Caco-2 (cell line): Measurements from ENCODE around the gene ARPP21. TPM values are rescaled to one million over a fixed set of nuclear protein-coding genes. Genes with fewer than 3 reads are reported as not detected.

Experiments
- BruUV-seq: library from RNA; stranded (reverse); fragments of 400-500 nt; replicated peaks from 2 replicates; lab custom pipeline; 2021; lab: Mats Ljungman, UMichigan
- CTCF ChIA-PET: fragments of 300-600 bp; sonication (Branson Sonifier 250); formaldehyde crosslinking; loops from one replicate; lab custom pipeline; 2022; ENCODE audit warnings: antibody characterized with exemption; lab: Charles Lee
- POLR2A ChIA-PET: fragments of 300-600 bp; sonication (Branson Sonifier 250); formaldehyde crosslinking; loops from one replicate; lab custom pipeline; 2022; ENCODE audit warnings: antibody characterized with exemption; lab: Charles Lee
- DNase-seq, 2 experiments: peaks; one replicate each; pipeline versions ENCODE4 v3.0.0 to v3.0.0-alpha.2; 2020 to 2022
- H3K27me3 ChIP-seq: replicated peaks from 2 replicates; pipeline ENCODE4 v1.6.0; 2011; ENCODE audit warnings: low read length; ENCODE audit not compliant: control insufficient read depth, insufficient read depth
- H3K36me3 ChIP-seq: 2 replicates; pipeline ENCODE4 v1.5.1; 2011; ENCODE audit warnings: low read length; ENCODE audit not compliant: control insufficient read depth, insufficient read depth
- H3K4me1 ChIP-seq: fragments of 250-450 bp; sonication (Bioruptor Pico); 2 replicates; pipeline ENCODE4 v1.5.1; 2020; ENCODE audit warnings: mild to moderate bottlenecking
- H3K4me3 ChIP-seq: 2 replicates; pipeline ENCODE4 v1.5.1; 2011; ENCODE audit warnings: low read depth, mild to moderate bottlenecking, control low read depth, low read length
- H3K9me3 ChIP-seq: fragments of 250-450 bp; sonication (Bioruptor Pico); 2 replicates; pipeline ENCODE4 v1.5.1; 2020; ENCODE audit warnings: mild to moderate bottlenecking, moderate library complexity
- H3K27ac Mint-ChIP-seq: one replicate; pipeline ENCODE4 v1.8.0; 2022; ENCODE audit warnings: mixed read lengths; ENCODE audit not compliant: unreplicated experiment
- H3K27me3 Mint-ChIP-seq: one replicate; pipeline ENCODE4 v1.8.0; 2022; ENCODE audit warnings: mixed read lengths; ENCODE audit not compliant: insufficient read depth, unreplicated experiment
- H3K36me3 Mint-ChIP-seq: one replicate; pipeline ENCODE4 v1.8.0; 2022; ENCODE audit warnings: mild to moderate bottlenecking, mixed read lengths; ENCODE audit not compliant: insufficient read depth, unreplicated experiment
- H3K4me1 Mint-ChIP-seq: one replicate; pipeline ENCODE4 v1.8.0; 2022; ENCODE audit warnings: low read depth, mixed read lengths; ENCODE audit not compliant: unreplicated experiment
- H3K4me3 Mint-ChIP-seq: one replicate; pipeline ENCODE4 v1.8.0; 2022; ENCODE audit warnings: mild to moderate bottlenecking, moderate library complexity, mixed read lengths; ENCODE audit not compliant: unreplicated experiment
- H3K9me3 Mint-ChIP-seq: one replicate; pipeline ENCODE4 v1.8.0; 2022; ENCODE audit warnings: mixed read lengths; ENCODE audit not compliant: unreplicated experiment
- CTCF ChIP-seq, 2 experiments: fragments of 200-600 bp in 1 of 2; IDR thresholded peaks; 1 replicate in 1 of 2; 2 replicates in 1 of 2; pipeline versions ENCODE4 v1.5.1 to v1.8.0; 2011 to 2022; ENCODE audit warnings: antibody characterized with exemption in 1 of 2, control low read depth in 1 of 2, inconsistent platforms in 1 of 2, low read depth in 1 of 2, low read length in 1 of 2, mild to moderate bottlenecking in 1 of 2, moderate library complexity in 1 of 2; ENCODE audit not compliant: insufficient read depth in 1 of 2, severe bottlenecking in 1 of 2, unreplicated experiment in 1 of 2
- intact Hi-C: fragments of 100-400 bp; cut with micrococcal nuclease; formaldehyde crosslinking; loops from one replicate; pipeline ENCODE4 v1.10.0; 2022; ENCODE audit not compliant: unreplicated experiment
- total RNA-seq: library from RNA; stranded (reverse); gene quantifications from 2 replicates; pipeline ENCODE4 v1.2.3, GENCODE V29; 2022

Gene ARPP21
- total RNA-seq, 1 experiment from 2014 or later = not detected

GRCh38 chr3:35596335-35596995 is 42.9 kb upstream of the ARPP21 start:
- no peaks in the 10 kb centered on the region for H3K9me3 ChIP-seq
- no peaks in the 10 kb centered on the region for H3K4me1 Mint-ChIP-seq
- no peaks in the 10 kb centered on the region for H3K9me3 Mint-ChIP-seq
- H3K4me3 Mint-ChIP-seq = no peak overlapping the region
- CTCF ChIA-PET = no interaction called here
- no peak overlapping the region for H3K4me3 ChIP-seq
- TF ChIP-seq CTCF (IDR thresholded peaks at IDR 0.05; ENCODE audit: insufficient read depth in 1 of 2, low read depth in 1 of 2, low read length in 1 of 2, severe bottlenecking in 1 of 2, unreplicated experiment in 1 of 2) = no peak
- POLR2A ChIA-PET = no interaction called here
- H3K36me3 Mint-ChIP-seq = no peaks in the 10 kb centered on the region
- no peak for DNase-seq
- H3K36me3 ChIP-seq = no peaks in the 10 kb centered on the region
- intact Hi-C loops = no loop called here
- H3K4me1 ChIP-seq = no peaks in the 10 kb centered on the region
- peaks cover 3% of the 10 kb centered on the region for H3K27me3 Mint-ChIP-seq
- H3K27ac Mint-ChIP-seq = no peak overlapping the region
- no TSS peak for BruUV-seq
- no peaks in the 10 kb centered on the region; the same call in 1 of the 2 replicates for H3K27me3 ChIP-seq

GRCh38 chr3:35597490-35597889 is 41.8 kb upstream of the ARPP21 start:
- intact Hi-C loops = no loop called here
- Histone ChIP-seq H3K36me3 (no peaks in the 10 kb centered on the region), H3K27me3 (no peaks in the 10 kb centered on the region; the same call in 1 of the 2 replicates), H3K9me3 (no peaks in the 10 kb centered on the region), H3K4me1 (no peaks in the 10 kb centered on the region), H3K4me3 (no peak overlapping the region)
- no peaks in the 10 kb centered on the region for H3K4me1 Mint-ChIP-seq
- no peaks in the 10 kb centered on the region for H3K9me3 Mint-ChIP-seq
- no peaks in the 10 kb centered on the region for H3K36me3 Mint-ChIP-seq
- no TSS peak for BruUV-seq
- no peak for DNase-seq
- no peak overlapping the region for H3K4me3 Mint-ChIP-seq
- ChIA-PET POLR2A (no interaction called here), CTCF (no interaction called here)
- no peak for TF ChIP-seq CTCF (IDR thresholded peaks at IDR 0.05; ENCODE audit: insufficient read depth in 1 of 2, low read depth in 1 of 2, low read length in 1 of 2, severe bottlenecking in 1 of 2, unreplicated experiment in 1 of 2)
- H3K27me3 Mint-ChIP-seq = peaks cover 3% of the 10 kb centered on the region
- no peak overlapping the region for H3K27ac Mint-ChIP-seq

- H3K4me1 Mint-ChIP-seq = no peaks in the 10 kb centered on the region
- H3K4me3 Mint-ChIP-seq = no peak overlapping the region
- no peaks in the 10 kb centered on the region for H3K9me3 Mint-ChIP-seq
- no TSS peak for BruUV-seq
- Histone ChIP-seq H3K9me3 (no peaks in the 10 kb centered on the region), H3K36me3 (no peaks in the 10 kb centered on the region), H3K4me3 (no peak overlapping the region), H3K27me3 (no peaks in the 10 kb centered on the region; the same call in 1 of the 2 replicates), H3K4me1 (no peaks in the 10 kb centered on the region)
- TF ChIP-seq CTCF (IDR thresholded peaks at IDR 0.05; ENCODE audit: insufficient read depth in 1 of 2, low read depth in 1 of 2, low read length in 1 of 2, severe bottlenecking in 1 of 2, unreplicated experiment in 1 of 2) = no peak
- no peaks in the 10 kb centered on the region for H3K36me3 Mint-ChIP-seq
- ChIA-PET POLR2A (no interaction called here), CTCF (no interaction called here)
- peaks cover 6% of the 10 kb centered on the region for H3K27me3 Mint-ChIP-seq
- H3K27ac Mint-ChIP-seq = no peak overlapping the region
- DNase-seq = no peak
- intact Hi-C loops = no loop called here
Measured at GRCh38 chr3:35598804-35599203, 40.5 kb upstream of the ARPP21 start.
